CD1c-positive myeloid dendritic cell (primary cell): Measurements from ENCODE around the gene LOXL3.
"Not testable (repeated sequence)": the region's sequence is repeated elsewhere in the genome, so short reads cannot be mapped to it uniquely, and the experiment has no call there.

Source experiments
- DNase-seq: peaks from one replicate; pipeline ENCODE4 v3.0.0-alpha.2; 2016; ENCODE audit errors: extremely low spot score

LOXL3 gene

GRCh38 chr2:74488643-74489481 lies 64.9 kb downstream of the LOXL3 start:
- DNase-seq, result no peak

- no peak for DNase-seq
Measured at GRCh38 chr2:74486141-74486540, 67.6 kb downstream of the LOXL3 start.

GRCh38 chr2:74483675-74484164 lies 70.0 kb downstream of the LOXL3 start:
- not testable (repeated sequence) for DNase-seq

GRCh38 chr2:74482801-74483674 lies 70.7 kb downstream of the LOXL3 start, which contains the start of the genes CCDC142 and TTC31:
CCDC142 (minus strand) TSS chr2:74482998; CDS start chr2:74482837, 161 bp downstream.
TTC31 (plus strand) TSS chr2:74483081; CDS start chr2:74483096, 15 bp downstream.
- DNase-seq, result peak; percentile 97
